Suprapubic skin (tissue), 4 donors: ENCODE measurements around the gene PIKFYVE. TPM values are rescaled to one million over a fixed set of nuclear protein-coding genes. Genes with fewer than 3 reads are reported as not detected.

Source experiments
- DNase-seq, 2 donors: peaks; one replicate each; pipeline ENCODE4 v3.0.0-alpha.2; 2019; ENCODE audit warnings: low spot score in 2 of 2
- H3K27ac ChIP-seq: fragments of 200-600 bp; sonication (generic); one replicate; pipeline ENCODE4 v1.5.1; 2019
- H3K27me3 ChIP-seq: fragments of 200-600 bp; sonication (generic); one replicate; pipeline ENCODE4 v1.5.1; 2019
- H3K36me3 ChIP-seq: fragments of 200-600 bp; sonication (generic); one replicate; pipeline ENCODE4 v1.5.1; 2019
- H3K4me1 ChIP-seq: fragments of 200-600 bp; sonication (generic); one replicate; pipeline ENCODE4 v1.5.1; 2019
- H3K4me3 ChIP-seq: fragments of 200-600 bp; sonication (generic); one replicate; pipeline ENCODE4 v1.5.1; 2019; ENCODE audit warnings: mild to moderate bottlenecking
- H3K9me3 ChIP-seq: fragments of 200-600 bp; sonication (generic); one replicate; pipeline ENCODE4 v1.5.1; 2019
- EP300 ChIP-seq: sonication (generic); formaldehyde crosslinking; IDR thresholded peaks from one replicate; pipeline ENCODE4 v1.6.1; 2017; ENCODE audit warnings: antibody characterized with exemption
- POLR2A ChIP-seq, 2 donors: fragments of 450-650 bp; IDR thresholded peaks; one replicate each; pipeline ENCODE4 v1.6.1; 2017; ENCODE audit warnings: antibody characterized with exemption in 2 of 2, mild to moderate bottlenecking in 2 of 2, moderate library complexity in 2 of 2
- POLR2AphosphoS5 ChIP-seq, 3 donors: sonication (generic); formaldehyde crosslinking; IDR thresholded peaks; one replicate each; pipeline ENCODE4 v1.6.1; 2017; ENCODE audit warnings: antibody characterized with exemption in 3 of 3
- WGBS: methylation state at CpG from one replicate; pipeline ENCODE4 v1.1.5; 2018; 5-methylcytosine and 5-hydroxymethylcytosine counted together
- total RNA-seq, 4 donors: library from RNA; depleted of rRNA; stranded (reverse); fragments of >200 nt; gene quantifications; one replicate each; pipeline ENCODE4 v1.1.0, GENCODE V29; 2016
- TF ChIP-seq, protein P1 (sequence below), 2 donors: fragments of 200-600 bp in 1 of 2; fragments of 450-650 bp in 1 of 2; sonication (generic) in 1 of 2; IDR thresholded peaks; one replicate each; pipeline ENCODE4 v1.5.1; 2016 to 2019; ENCODE audit warnings: antibody characterized with exemption in 2 of 2, mild to moderate bottlenecking in 1 of 2, moderate library complexity in 1 of 2

The PIKFYVE gene
- total RNA-seq, 4 donors from 2014 or later: 25.0 to 55.9 (median 26.7) TPM

DNA sequence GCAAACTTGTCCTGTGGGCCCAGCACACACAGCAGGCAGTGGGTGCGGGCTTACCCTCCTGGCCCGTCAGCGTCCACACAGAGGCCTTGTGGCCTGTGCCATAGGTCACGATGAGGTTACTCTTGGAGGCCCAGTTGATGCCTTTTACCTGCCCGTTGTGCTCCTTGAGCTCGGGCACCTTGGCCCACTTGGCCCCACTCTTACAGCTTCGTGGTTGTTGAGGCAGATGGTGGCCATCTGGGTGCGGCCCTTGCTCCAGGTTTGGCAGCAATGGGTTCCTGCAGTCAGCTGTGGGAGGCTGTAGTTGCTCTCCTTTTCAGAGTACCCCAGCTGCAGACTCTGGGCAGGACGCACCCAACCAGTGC lies 95.0 kb downstream of the PIKFYVE start:
- H3K36me3 ChIP-seq: no peaks in the 10 kb centered on the region
- no peaks in the 10 kb centered on the region for H3K9me3 ChIP-seq
- DNase-seq: no peak
- TF ChIP-seq EP300: no peak
- no peak for TF ChIP-seq POLR2AphosphoS5 (IDR thresholded peaks at IDR 0.05)
- TF ChIP-seq, protein P1, sequence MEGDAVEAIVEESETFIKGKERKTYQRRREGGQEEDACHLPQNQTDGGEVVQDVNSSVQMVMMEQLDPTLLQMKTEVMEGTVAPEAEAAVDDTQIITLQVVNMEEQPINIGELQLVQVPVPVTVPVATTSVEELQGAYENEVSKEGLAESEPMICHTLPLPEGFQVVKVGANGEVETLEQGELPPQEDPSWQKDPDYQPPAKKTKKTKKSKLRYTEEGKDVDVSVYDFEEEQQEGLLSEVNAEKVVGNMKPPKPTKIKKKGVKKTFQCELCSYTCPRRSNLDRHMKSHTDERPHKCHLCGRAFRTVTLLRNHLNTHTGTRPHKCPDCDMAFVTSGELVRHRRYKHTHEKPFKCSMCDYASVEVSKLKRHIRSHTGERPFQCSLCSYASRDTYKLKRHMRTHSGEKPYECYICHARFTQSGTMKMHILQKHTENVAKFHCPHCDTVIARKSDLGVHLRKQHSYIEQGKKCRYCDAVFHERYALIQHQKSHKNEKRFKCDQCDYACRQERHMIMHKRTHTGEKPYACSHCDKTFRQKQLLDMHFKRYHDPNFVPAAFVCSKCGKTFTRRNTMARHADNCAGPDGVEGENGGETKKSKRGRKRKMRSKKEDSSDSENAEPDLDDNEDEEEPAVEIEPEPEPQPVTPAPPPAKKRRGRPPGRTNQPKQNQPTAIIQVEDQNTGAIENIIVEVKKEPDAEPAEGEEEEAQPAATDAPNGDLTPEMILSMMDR (IDR thresholded peaks at IDR 0.05): no peak
- TF ChIP-seq POLR2A (IDR thresholded peaks at IDR 0.05): no peak
- H3K4me1 ChIP-seq: no peaks in the 10 kb centered on the region
- no peak overlapping the region for H3K4me3 ChIP-seq
- no peak overlapping the region for H3K27ac ChIP-seq
- WGBS: 91% methylated on average over 6 of the region's 9 CpGs
- H3K27me3 ChIP-seq: no peaks in the 10 kb centered on the region

DNA sequence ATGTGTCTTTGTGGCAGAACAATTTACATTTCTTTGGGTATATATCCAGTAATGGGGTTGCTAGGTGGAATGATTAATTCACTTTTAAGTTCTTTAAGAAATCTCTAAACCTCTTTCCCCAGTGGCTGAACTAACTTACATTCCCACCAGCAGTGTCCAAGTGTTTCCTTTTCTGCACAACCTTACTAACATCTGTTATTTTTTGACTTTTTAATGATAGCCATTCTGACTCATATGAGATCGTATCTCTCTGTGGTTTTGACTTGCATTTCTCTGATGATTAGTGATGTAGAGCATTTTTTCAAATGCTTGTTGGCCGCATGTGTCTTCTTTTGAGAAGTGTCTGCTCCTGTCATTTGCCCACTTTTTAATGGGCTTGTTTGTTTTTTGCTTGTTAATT lies 97.4 kb downstream of the PIKFYVE start:
- H3K36me3 ChIP-seq: no peaks in the 10 kb centered on the region
- TF ChIP-seq EP300 (no peak), POLR2A (IDR thresholded peaks at IDR 0.05) (no peak), POLR2AphosphoS5 (IDR thresholded peaks at IDR 0.05) (no peak)
- TF ChIP-seq, protein P1 (IDR thresholded peaks at IDR 0.05): no peak
- no peaks in the 10 kb centered on the region for H3K27me3 ChIP-seq
- H3K9me3 ChIP-seq: no peaks in the 10 kb centered on the region
- no peaks in the 10 kb centered on the region for H3K4me1 ChIP-seq
- no peak for DNase-seq
- no peak overlapping the region for H3K27ac ChIP-seq
- WGBS: 49% methylated on average over 2 of the region's 2 CpGs
- no peak overlapping the region for H3K4me3 ChIP-seq

DNA sequence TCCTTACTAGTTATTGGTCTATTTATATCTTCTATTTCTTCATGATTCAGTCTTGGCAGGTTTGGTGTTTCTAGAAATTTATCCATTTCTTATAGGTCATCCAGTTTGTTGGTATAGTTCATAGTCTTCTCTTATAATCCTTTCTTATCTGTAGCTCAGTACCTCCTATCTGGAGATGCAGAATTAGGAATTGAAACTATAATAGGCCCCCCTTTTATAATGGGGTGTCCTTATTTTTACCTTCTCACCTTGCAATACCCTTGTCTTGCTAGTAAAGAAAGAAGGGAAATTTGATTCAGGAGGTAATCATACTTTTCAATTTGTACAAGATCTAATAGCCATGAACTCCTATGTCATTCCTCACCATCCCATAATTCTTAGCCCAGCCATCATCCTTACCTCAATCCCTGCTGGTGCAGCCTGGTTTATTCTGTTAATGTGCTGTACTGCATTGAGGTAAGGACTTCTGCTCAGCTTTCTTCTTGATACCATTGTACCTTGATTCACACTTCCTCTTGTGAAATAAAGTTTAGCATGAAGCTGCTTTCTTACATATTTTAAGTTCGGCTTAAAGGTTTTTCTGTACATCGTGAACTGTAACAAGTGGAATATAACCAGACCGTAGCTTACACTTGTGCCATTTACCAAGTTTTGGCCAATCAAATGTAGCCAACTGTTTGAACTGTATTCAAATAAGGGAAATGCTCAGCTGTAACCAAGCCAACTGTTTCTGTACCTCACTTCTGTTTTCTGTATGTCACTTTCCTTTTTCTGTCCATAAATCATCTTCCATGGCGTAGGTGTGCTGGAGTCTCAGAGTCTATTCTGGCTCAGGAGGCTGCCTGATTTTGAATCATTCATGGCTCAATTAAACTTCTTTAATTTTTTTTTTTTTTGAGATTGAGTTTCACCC lies 100.4 kb downstream of the PIKFYVE start:
- no peak for DNase-seq
- H3K4me1 ChIP-seq: no peaks in the 10 kb centered on the region
- H3K36me3 ChIP-seq: no peaks in the 10 kb centered on the region
- no peak overlapping the region for H3K4me3 ChIP-seq
- no peak overlapping the region for H3K27ac ChIP-seq
- TF ChIP-seq POLR2AphosphoS5 (IDR thresholded peaks at IDR 0.05): no peak
- TF ChIP-seq POLR2A (IDR thresholded peaks at IDR 0.05): no peak
- no peak for TF ChIP-seq EP300
- TF ChIP-seq, protein P1 (IDR thresholded peaks at IDR 0.05): no peak
- 76% methylated on average over 4 of the region's 4 CpGs for WGBS
- no peaks in the 10 kb centered on the region for H3K9me3 ChIP-seq
- no peaks in the 10 kb centered on the region for H3K27me3 ChIP-seq

DNA sequence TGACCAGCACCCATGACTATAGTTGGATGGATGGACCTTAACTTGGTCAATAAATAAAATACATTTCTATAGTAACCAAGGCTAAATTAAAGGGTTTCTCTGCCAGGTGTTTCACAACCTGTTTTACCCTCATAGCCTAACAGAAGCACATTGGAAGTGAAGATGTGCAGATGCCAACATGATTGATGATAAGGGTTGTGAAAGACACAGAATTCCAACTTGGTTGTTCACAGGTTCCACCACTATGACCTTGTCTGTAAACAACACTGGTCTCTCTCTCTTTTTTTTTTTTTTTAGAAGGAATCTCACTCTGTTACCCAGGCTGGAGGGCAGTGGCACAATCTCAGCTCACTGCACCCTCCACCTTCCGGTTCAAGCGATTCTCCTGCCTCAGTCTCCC lies 103.0 kb downstream of the PIKFYVE start:
- Histone ChIP-seq H3K27ac (no peak overlapping the region), H3K4me3 (no peak overlapping the region), H3K36me3 (no peaks in the 10 kb centered on the region), H3K27me3 (no peaks in the 10 kb centered on the region), H3K9me3 (no peaks in the 10 kb centered on the region), H3K4me1 (no peaks in the 10 kb centered on the region)
- WGBS: 90% methylated on average over 2 of the region's 2 CpGs
- no peak for DNase-seq
- TF ChIP-seq, protein P1 (IDR thresholded peaks at IDR 0.05): no peak
- TF ChIP-seq EP300 (no peak), POLR2AphosphoS5 (IDR thresholded peaks at IDR 0.05) (no peak), POLR2A (IDR thresholded peaks at IDR 0.05) (no peak)

DNA sequence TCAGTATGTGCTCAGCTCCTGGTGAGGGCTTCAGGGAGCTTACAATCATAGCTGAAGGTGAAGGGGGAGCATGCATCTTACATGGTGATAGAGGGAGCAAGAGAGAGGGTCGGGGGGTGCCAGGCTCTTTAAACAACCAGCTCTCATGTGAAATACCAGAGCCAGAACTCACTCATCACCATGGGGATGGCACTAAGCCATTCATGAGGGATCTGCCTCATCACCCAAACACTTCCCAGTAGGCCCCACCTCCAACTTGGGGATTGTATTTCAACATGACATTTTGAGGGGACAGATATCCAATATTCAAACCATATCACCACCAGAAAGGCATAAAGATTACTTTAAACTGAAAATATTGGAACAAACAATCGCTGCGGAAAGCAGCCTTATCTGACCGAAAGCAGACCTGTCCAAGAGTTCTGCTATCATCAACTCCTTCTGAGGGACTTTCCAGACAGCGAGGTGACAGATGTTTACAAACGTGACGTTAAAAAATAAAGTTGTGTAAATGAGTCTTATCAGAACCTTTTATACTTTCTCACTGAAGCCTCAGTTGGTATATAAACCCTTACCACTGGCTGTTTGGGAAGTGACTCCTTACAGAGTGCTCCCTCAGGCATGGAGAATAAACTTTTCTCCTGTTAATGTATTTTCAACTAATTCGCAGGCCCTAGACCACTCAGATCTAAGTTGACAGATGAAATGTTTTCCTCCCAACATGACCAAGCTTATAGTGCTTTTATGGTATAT lies 105.0 kb downstream of the PIKFYVE start:
- no peak for TF ChIP-seq EP300
- TF ChIP-seq POLR2A (IDR thresholded peaks at IDR 0.05): no peak
- TF ChIP-seq, protein P1 (IDR thresholded peaks at IDR 0.05): no peak
- TF ChIP-seq POLR2AphosphoS5 (IDR thresholded peaks at IDR 0.05): no peak
- H3K4me1 ChIP-seq: no peaks in the 10 kb centered on the region
- no peak overlapping the region for H3K27ac ChIP-seq
- 87% methylated on average over 8 of the region's 8 CpGs for WGBS
- no peak for DNase-seq
- peaks cover 4% of the 10 kb centered on the region for H3K27me3 ChIP-seq
- no peaks in the 10 kb centered on the region for H3K36me3 ChIP-seq
- no peaks in the 10 kb centered on the region for H3K9me3 ChIP-seq
- no peak overlapping the region for H3K4me3 ChIP-seq
